BJ (cell line): ENCODE measurements around the gene WDFY2. TPM values are rescaled to one million over a fixed set of nuclear protein-coding genes. Genes with fewer than 3 reads are reported as not detected.

Source experiments
- CTCF ChIA-PET: fragments of 350-600 bp; formaldehyde crosslinking; extraction: SDS; loops from one replicate; lab custom pipeline; 2021; ENCODE audit warnings: antibody characterized with exemption, inconsistent platforms; lab: Yijun Ruan, JAX
- POLR2A ChIA-PET: fragments of 300-600 bp; sonication (Branson Sonifier 250); formaldehyde crosslinking; extraction: SDS; loops from one replicate; lab custom pipeline; 2021; ENCODE audit warnings: antibody characterized with exemption; lab: Charles Lee
- DNase-seq: peaks from one replicate; pipeline ENCODE4 v3.0.0-alpha.2; 2011; ENCODE audit warnings: low read depth
- H3K27me3 ChIP-seq: 2 replicates; pipeline ENCODE4 v1.6.0; 2011; ENCODE audit warnings: low read length; ENCODE audit not compliant: control insufficient read depth, insufficient read depth
- H3K36me3 ChIP-seq: 2 replicates; pipeline ENCODE4 v1.5.1; 2011; ENCODE audit warnings: low read length; ENCODE audit not compliant: control insufficient read depth, insufficient read depth
- H3K4me3 ChIP-seq: 2 replicates; pipeline ENCODE4 v1.5.1; 2011; ENCODE audit warnings: low read depth, mild to moderate bottlenecking, control low read depth, low read length
- polyA plus RNA-seq: library from polyadenylated mRNA; depleted of rRNA; stranded (reverse); fragments of >200 nt; gene quantifications from 2 replicates; pipeline ENCODE4 v1.2.3, GENCODE V29; 2011
- TF ChIP-seq, protein P1 (sequence below): IDR thresholded peaks from 2 replicates; pipeline ENCODE4 v1.5.1; 2011; ENCODE audit warnings: low read depth, mild to moderate bottlenecking, control low read depth, inconsistent platforms, low read length, moderate library complexity; ENCODE audit not compliant: insufficient read depth

WDFY2 gene
- polyA plus RNA-seq, 1 experiment, result 4.3 TPM

DNA sequence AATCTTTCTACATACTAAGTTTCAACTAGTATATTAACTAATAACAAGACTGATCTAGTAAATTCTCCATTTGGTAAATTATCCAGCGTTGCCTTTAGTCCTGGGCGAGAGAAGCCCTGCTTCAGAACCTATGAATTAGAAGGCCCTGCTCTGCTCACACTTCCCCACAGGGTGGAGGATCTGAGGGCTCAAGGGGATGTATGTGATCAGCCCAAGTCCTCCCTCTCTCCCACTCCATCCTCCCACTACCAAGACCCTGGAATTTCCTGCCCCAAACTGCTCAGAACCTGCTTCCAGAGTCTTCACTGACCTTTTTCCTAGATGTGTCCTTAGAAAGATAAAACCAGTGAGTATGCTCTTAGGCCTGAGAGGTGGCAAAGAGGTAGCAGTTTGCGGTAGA is 91.6 kb downstream of the WDFY2 start:
- TF ChIP-seq, protein P1, sequence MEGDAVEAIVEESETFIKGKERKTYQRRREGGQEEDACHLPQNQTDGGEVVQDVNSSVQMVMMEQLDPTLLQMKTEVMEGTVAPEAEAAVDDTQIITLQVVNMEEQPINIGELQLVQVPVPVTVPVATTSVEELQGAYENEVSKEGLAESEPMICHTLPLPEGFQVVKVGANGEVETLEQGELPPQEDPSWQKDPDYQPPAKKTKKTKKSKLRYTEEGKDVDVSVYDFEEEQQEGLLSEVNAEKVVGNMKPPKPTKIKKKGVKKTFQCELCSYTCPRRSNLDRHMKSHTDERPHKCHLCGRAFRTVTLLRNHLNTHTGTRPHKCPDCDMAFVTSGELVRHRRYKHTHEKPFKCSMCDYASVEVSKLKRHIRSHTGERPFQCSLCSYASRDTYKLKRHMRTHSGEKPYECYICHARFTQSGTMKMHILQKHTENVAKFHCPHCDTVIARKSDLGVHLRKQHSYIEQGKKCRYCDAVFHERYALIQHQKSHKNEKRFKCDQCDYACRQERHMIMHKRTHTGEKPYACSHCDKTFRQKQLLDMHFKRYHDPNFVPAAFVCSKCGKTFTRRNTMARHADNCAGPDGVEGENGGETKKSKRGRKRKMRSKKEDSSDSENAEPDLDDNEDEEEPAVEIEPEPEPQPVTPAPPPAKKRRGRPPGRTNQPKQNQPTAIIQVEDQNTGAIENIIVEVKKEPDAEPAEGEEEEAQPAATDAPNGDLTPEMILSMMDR, result no peak
- POLR2A ChIA-PET, result no interaction called here
- Histone ChIP-seq H3K36me3 (no peaks in the 10 kb centered on the region), H3K27me3 (no peaks in the 10 kb centered on the region), H3K4me3 (no peak overlapping the region)
- CTCF ChIA-PET, result no interaction called here
- no peak for DNase-seq

GRCh38 chr13:51676739-51677138 is 92.5 kb downstream of the WDFY2 start:
- POLR2A ChIA-PET, result no interaction called here
- TF ChIP-seq, protein P1, result no peak

DNA sequence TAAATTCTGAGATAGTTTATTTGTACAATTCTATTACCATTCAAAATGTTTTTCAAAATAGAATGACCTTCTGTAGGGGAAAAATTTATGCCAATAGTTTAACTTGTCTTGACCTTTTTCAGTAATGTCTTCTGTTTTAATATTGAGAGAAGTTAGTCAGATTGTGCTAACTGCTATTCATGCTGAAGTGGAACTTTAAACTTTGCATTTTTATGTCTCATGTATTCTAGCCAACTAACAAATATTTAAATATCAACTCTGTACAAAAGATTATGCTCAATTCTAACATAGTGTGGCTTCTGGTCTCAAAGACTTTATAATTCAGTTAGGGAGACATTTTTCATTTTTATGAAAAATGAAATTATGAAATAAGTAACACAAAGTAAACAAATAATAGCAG is 94.2 kb downstream of the WDFY2 start:
- Histone ChIP-seq H3K36me3 (no peaks in the 10 kb centered on the region), H3K4me3 (no peak overlapping the region), H3K27me3 (no peaks in the 10 kb centered on the region)
- TF ChIP-seq, protein P1, result no peak
- CTCF ChIA-PET, result no interaction called here
- POLR2A ChIA-PET, result no interaction called here
- no peak for DNase-seq

More at GRCh38 chr13:51676739-51677138, 92.5 kb downstream of the WDFY2 start:
- no peak for DNase-seq
- no peaks in the 10 kb centered on the region for H3K36me3 ChIP-seq
- no peak overlapping the region for H3K4me3 ChIP-seq
- no peaks in the 10 kb centered on the region for H3K27me3 ChIP-seq
- CTCF ChIA-PET, result no interaction called here

DNA sequence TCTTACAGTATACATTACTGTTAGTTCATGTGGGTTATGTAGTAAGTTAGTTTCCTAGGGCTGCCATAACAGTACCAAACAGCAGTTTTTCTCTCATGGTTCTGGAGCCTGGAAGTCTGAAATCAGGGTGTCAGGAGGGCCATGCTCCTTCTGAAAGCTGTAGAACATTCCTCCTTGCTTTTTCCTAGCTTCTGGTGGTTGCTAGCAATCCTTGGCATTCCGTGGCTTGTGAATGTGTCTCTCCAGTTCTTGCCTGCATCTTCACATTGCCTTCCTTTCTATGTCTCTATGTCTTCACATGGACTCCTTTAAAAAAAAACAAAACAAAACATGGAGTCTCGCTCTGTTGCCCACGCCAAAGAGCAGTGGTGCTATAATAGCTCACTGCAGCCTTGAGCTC is 95.4 kb downstream of the WDFY2 start:
- Histone ChIP-seq H3K4me3 (no peak overlapping the region), H3K27me3 (no peaks in the 10 kb centered on the region), H3K36me3 (no peaks in the 10 kb centered on the region)
- ChIA-PET CTCF (no interaction called here), POLR2A (no interaction called here)
- no peak for DNase-seq
- TF ChIP-seq, protein P1, result no peak

DNA sequence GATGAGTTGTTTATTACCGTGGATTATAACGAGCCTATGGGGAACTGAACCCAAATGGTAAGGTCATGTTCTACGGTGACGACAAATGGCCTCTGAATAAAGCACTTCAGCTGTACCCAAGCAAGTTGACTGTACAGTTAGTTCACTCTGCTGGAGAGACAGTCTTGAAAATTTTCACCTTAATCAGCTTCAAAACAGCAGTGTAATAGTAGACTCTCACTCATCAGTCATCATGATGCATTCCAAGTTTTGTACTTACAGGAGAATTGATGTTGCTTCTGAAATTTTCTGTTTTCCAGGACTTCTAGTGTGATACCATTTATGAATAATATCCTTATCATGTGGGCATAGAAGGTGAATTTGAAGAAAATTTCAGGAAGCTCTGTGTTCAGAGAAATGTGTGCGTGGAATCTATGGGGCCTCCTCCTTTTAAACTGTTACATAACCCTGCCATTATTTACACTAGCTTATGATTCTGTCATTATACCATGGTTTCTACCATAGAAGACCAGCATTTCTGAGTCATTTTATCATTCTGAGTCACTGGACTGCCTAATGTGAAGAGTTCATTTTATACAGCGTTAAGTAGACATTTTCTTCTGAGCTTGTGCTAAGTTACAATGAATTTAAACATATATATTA is 96.9 kb downstream of the WDFY2 start:
- Histone ChIP-seq H3K4me3 (no peak overlapping the region), H3K36me3 (no peaks in the 10 kb centered on the region), H3K27me3 (no peaks in the 10 kb centered on the region)
- CTCF ChIA-PET, result no interaction called here
- TF ChIP-seq, protein P1, result no peak
- peak; percentile 31 for DNase-seq
- POLR2A ChIA-PET, result no interaction called here
